Measurements from ENCODE around the gene ITPR2. TPM values are rescaled to one million over a fixed set of nuclear protein-coding genes. Genes with fewer than 3 reads are reported as not detected.

The ITPR2 gene
- total and polyA plus RNA-seq, 2 experiments from 2014 or later = 5.0 to 9.1 TPM

DNA sequence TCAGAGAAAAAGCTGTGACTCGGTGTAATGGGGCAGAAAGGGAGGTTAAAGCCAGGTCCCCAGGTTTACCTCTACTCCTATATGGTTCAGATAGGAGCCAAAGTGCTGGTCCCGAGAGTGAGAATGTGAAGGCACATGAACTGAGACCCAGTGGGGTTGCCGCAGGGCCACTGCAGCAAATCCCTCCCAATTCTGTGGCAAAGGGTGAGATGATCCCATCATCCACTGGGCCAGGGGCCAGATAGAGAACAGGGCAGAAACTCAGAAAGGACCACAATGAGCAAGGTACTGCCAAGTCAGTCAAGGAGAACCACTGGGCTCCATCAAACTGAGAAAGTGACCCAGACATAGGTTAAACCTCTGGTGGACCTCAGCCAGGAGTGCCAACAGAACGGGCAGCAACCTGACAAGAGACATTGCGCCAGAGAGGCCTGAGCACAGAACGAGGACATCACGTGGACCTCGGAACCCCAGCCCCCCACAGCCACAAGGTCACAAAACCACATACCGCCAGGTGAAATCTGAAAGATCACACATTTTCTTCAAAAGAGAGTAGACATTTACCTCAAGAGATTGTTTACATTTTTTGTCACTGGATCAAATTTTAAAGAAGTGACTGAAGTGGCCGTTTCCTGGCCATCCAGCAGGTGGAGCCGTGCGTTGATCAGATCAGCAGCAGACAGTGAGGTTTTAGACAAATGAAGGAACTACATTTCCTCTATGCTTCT, 20.5 kb upstream of the ITPR2 start:
- no peak overlapping the region for H3K9ac ChIP-seq
- 0 out of 2 replicates have a peak, but pooled peaks cover 7% of the 10 kb centered on the region for H3K4me1 ChIP-seq (ENCODE audit: insufficient read depth)
- H3K4me3 ChIP-seq = no peak overlapping the region
- peak; percentile 79 for DNase-seq
- no peak overlapping the region for H3K4me2 ChIP-seq (ENCODE audit: unreplicated experiment)
- H2AFZ ChIP-seq = 0 out of 2 replicates have a peak overlapping the region, but pooled peaks have one; percentile 23
- no peaks in the 10 kb centered on the region for H3K9me2 ChIP-seq (ENCODE audit: insufficient read depth)
- no peaks in the 10 kb centered on the region for H4K20me1 ChIP-seq (ENCODE audit: insufficient read depth)
- H3K27me3 ChIP-seq (replicated peaks; ENCODE audit: insufficient read depth) = no peaks in the 10 kb centered on the region
- no peaks in the 10 kb centered on the region for H3K9me3 ChIP-seq (ENCODE audit: low read depth)
- peaks cover 5% of the 10 kb centered on the region; the same call in 1 of the 2 replicates for H3F3A ChIP-seq (ENCODE audit: insufficient read depth)
- TF ChIP-seq EZH2phosphoT487 (IDR thresholded peaks at IDR 0.05; ENCODE audit: insufficient read depth, low read depth) (no peak), EZH2 (IDR thresholded peaks at IDR 0.05; ENCODE audit: insufficient read depth, poor library complexity, severe bottlenecking) (no peak)
- 47 to 49% methylated on average over 12 of the region's 12 CpGs for WGBS, 2 experiments (ENCODE audit: low coverage in 1 of 2, low lambda C conversion rate in 2 of 2, missing lambda C conversion rate in 2 of 2)
- H3K36me3 ChIP-seq (ENCODE audit: low read depth) = no peaks in the 10 kb centered on the region
- in situ Hi-C loops (cut with MboI) = no loop called here
- no peak overlapping the region for H3K27ac ChIP-seq
- no peaks in the 10 kb centered on the region for H3K79me2 ChIP-seq (ENCODE audit: insufficient read depth)

DNA sequence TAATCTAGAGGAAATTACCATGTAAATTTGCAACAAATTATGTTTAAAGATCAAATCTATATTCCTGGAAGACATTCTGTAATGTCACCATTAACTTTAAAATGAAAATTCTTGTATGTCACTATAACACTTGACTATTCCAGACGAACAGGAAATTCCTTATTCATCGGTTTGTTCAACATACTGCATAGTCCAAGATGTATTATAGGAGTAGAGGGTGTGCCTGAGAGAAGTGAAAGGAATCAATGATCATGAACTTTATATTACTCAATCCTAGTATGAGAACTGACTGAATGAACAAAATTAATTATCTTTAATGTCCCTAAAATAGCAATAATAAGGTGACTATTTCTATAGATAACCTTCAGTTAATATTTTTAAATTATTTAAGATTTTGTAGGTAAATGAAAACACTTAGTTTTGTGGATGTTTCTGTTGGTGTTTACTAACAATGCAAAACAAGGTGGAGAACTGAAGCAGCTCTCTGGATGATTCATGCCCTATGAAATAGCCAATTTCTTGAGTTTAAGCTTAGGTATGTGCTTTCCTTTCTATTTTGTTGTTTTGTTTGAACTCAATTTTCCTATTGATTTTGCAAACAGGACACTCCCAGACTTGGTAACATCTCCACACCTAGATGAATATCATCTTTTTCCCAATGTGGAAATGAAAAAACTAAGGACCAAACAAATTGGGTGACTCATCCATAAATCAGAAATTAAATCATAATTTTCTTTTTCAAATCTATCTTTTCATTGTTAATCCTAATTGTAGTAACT, 18.2 kb upstream of the ITPR2 start:
- Histone ChIP-seq H3K9ac (no peak overlapping the region), H3F3A (ENCODE audit: insufficient read depth) (peaks cover 5% of the 10 kb centered on the region; the same call in 1 of the 2 replicates), H3K79me2 (ENCODE audit: insufficient read depth) (no peaks in the 10 kb centered on the region), H3K27me3 (replicated peaks; ENCODE audit: insufficient read depth) (no peaks in the 10 kb centered on the region), H2AFZ (no peak overlapping the region), H3K9me2 (ENCODE audit: insufficient read depth) (no peaks in the 10 kb centered on the region), H3K27ac (no peak overlapping the region), H3K4me3 (no peak overlapping the region), H3K36me3 (ENCODE audit: low read depth) (no peaks in the 10 kb centered on the region), H3K9me3 (ENCODE audit: low read depth) (no peaks in the 10 kb centered on the region), H4K20me1 (ENCODE audit: insufficient read depth) (no peaks in the 10 kb centered on the region), H3K4me2 (ENCODE audit: unreplicated experiment) (no peak overlapping the region), H3K4me1 (ENCODE audit: insufficient read depth) (peaks cover 11% of the 10 kb centered on the region)
- in situ Hi-C loops (cut with MboI) = no loop called here
- no peak for TF ChIP-seq EZH2 (IDR thresholded peaks at IDR 0.05; ENCODE audit: insufficient read depth, poor library complexity, severe bottlenecking)
- TF ChIP-seq EZH2phosphoT487 (IDR thresholded peaks at IDR 0.05; ENCODE audit: insufficient read depth, low read depth) = no peak
- 5 to 11% methylated on average over 2 of the region's 2 CpGs for WGBS, 2 experiments (ENCODE audit: low coverage in 1 of 2, low lambda C conversion rate in 2 of 2, missing lambda C conversion rate in 2 of 2)
- DNase-seq = peak; percentile 33

DNA sequence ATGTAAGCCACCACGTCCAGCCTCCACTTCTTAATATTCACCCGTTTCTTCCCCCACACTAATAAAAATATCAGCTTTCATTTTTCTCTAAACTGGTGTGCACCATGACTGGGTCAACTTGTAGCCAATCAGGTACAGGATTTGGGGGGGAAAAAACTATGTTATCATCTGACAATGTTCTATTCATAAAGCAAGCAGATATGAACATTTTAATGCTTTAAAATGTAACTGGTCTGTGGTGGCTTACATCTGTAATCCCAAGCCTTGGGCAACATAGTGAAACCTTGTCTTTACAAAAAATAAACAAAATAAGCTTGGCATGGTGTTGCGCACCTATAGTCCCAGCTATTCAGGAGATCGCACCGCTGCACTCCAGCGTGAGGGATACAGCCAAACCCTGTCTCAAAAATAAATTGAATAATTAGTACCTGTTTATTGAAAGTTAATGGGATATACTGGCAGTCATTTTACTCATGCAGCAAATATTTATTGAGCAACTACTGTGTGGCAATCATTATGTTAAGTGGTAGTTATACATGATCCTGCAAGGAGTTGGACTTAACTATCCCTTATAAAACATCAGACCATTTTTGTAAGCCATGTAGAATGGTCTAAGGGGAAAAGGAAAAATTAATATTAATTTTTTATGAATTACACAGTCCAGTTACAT, 15.3 kb upstream of the ITPR2 start:
- 94 to 97% methylated on average over 6 of the region's 6 CpGs for WGBS, 2 experiments (ENCODE audit: low coverage in 1 of 2, low lambda C conversion rate in 2 of 2, missing lambda C conversion rate in 2 of 2)
- Histone ChIP-seq H3K79me2 (ENCODE audit: insufficient read depth) (no peaks in the 10 kb centered on the region), H2AFZ (no peak overlapping the region), H4K20me1 (ENCODE audit: insufficient read depth) (no peaks in the 10 kb centered on the region), H3K27me3 (replicated peaks; ENCODE audit: insufficient read depth) (no peaks in the 10 kb centered on the region), H3K9ac (no peak overlapping the region), H3K9me3 (ENCODE audit: low read depth) (no peaks in the 10 kb centered on the region), H3K4me2 (ENCODE audit: unreplicated experiment) (no peak overlapping the region), H3K4me3 (no peak overlapping the region), H3K4me1 (ENCODE audit: insufficient read depth) (peaks cover 21% of the 10 kb centered on the region), H3K9me2 (ENCODE audit: insufficient read depth) (no peaks in the 10 kb centered on the region), H3K27ac (no peak overlapping the region), H3K36me3 (ENCODE audit: low read depth) (no peaks in the 10 kb centered on the region), H3F3A (ENCODE audit: insufficient read depth) (peaks cover 5% of the 10 kb centered on the region; the same call in 1 of the 2 replicates)
- TF ChIP-seq EZH2 (IDR thresholded peaks at IDR 0.05; ENCODE audit: insufficient read depth, poor library complexity, severe bottlenecking) (no peak), EZH2phosphoT487 (IDR thresholded peaks at IDR 0.05; ENCODE audit: insufficient read depth, low read depth) (no peak)
- DNase-seq = peak; percentile 46
- in situ Hi-C loops (cut with MboI) = no loop called here

DNA sequence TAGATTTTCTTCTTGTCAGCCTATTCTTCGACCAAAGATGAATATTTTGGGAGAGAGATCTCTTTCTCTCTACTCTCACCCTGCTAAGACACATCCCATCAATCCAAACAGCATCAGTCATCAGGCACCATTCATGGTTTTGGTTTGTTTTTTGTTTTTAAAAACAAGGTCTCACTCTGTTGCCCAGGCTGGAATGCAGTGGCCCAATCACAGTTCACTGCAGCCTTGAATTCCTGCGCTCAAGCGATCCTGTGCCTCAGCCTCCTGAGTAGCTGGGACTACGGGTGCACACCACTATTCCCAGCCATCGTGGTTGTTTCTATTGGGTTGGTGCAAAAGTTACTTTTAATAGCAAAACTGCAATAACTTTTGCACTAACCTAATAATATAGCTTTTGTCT, 14.4 kb upstream of the ITPR2 start:
- 82 to 86% methylated on average over 5 of the region's 5 CpGs for WGBS, 2 experiments (ENCODE audit: low coverage in 1 of 2, low lambda C conversion rate in 2 of 2, missing lambda C conversion rate in 2 of 2)
- Histone ChIP-seq H3K4me3 (no peak overlapping the region), H3K27me3 (replicated peaks; ENCODE audit: insufficient read depth) (no peaks in the 10 kb centered on the region), H3K9ac (no peak overlapping the region), H3K9me2 (ENCODE audit: insufficient read depth) (no peaks in the 10 kb centered on the region), H3K36me3 (ENCODE audit: low read depth) (no peaks in the 10 kb centered on the region), H3K27ac (no peak overlapping the region), H3K79me2 (ENCODE audit: insufficient read depth) (no peaks in the 10 kb centered on the region), H2AFZ (no peak overlapping the region), H3K4me1 (ENCODE audit: insufficient read depth) (peaks cover 21% of the 10 kb centered on the region), H3F3A (ENCODE audit: insufficient read depth) (peaks cover 5% of the 10 kb centered on the region; the same call in 1 of the 2 replicates), H3K4me2 (ENCODE audit: unreplicated experiment) (no peak overlapping the region), H3K9me3 (ENCODE audit: low read depth) (no peaks in the 10 kb centered on the region), H4K20me1 (ENCODE audit: insufficient read depth) (no peaks in the 10 kb centered on the region)
- in situ Hi-C loops (cut with MboI) = no loop called here
- no peak for DNase-seq
- no peak for TF ChIP-seq EZH2 (IDR thresholded peaks at IDR 0.05; ENCODE audit: insufficient read depth, poor library complexity, severe bottlenecking)
- no peak for TF ChIP-seq EZH2phosphoT487 (IDR thresholded peaks at IDR 0.05; ENCODE audit: insufficient read depth, low read depth)
